Measurements from ENCODE around the gene CCDC24. TPM values are rescaled to one million over a fixed set of nuclear protein-coding genes. Genes with fewer than 3 reads are reported as not detected.

The CCDC24 gene
- total and polyA plus RNA-seq, 10 donors: 3.3 to 25.9 (median 5.6) TPM

GRCh38 chr1:43969746-43970466 is 21.5 kb upstream of the CCDC24 start, which contains the start of gene DPH2:
DPH2 (plus strand) TSS chr1:43970010; CDS start chr1:43970176, 166 bp downstream.
- Histone ChIP-seq H3K4me3 (peak within 1 kb of the TSS; percentile 78 to 97 (median 95)), H3K9me3 (no peaks in the 10 kb centered on the region), H3K4me1 (peaks cover 15 to 41% (median 28%) of the 10 kb centered on the region in 6 donors), H3K27me3 (replicated peaks in 1 of 7) (no peaks in the 10 kb centered on the region), H3K27ac (peak within 1 kb of the TSS in 6 of 8 donors; percentile 27 to 77 (median 59)), H3K36me3 (peaks cover 0 to 52% (median 12%) of the 10 kb centered on the region in 6 donors)
- intact Hi-C loops (cut with DNase I; ENCODE audit: low total_unique reads): no loop called here
- DNase-seq: peak; percentile 99
- TF ChIP-seq POLR2AphosphoS5 (IDR thresholded peaks at IDR 0.05) (peak; percentile 61 to 72 (median 66)), CTCF (IDR thresholded peaks at IDR 0.05 in 8 of 11, conservative IDR thresholded peaks at IDR 0.05 in 3 of 11) (peak in 6 of 11 experiments; percentile 11 to 34 (median 19)), POLR2A (IDR thresholded peaks at IDR 0.05) (no peak)
- WGBS, 5 donors: 0 to 1% (median 0%) methylated on average over 28 to 47 of the region's 47 CpGs

GRCh38 chr1:43970502-43970901 is 20.9 kb upstream of the CCDC24 start:
- Histone ChIP-seq H3K27ac (peak overlapping the region in 5 of 8 donors; percentile 27 to 77 (median 66)), H3K9me3 (no peaks in the 10 kb centered on the region), H3K4me3 (peak overlapping the region; percentile 78 to 97 (median 95)), H3K27me3 (replicated peaks in 1 of 7) (no peaks in the 10 kb centered on the region), H3K4me1 (peaks cover 16 to 45% (median 31%) of the 10 kb centered on the region in 6 donors), H3K36me3 (peaks cover 0 to 48% (median 12%) of the 10 kb centered on the region in 6 donors)
- intact Hi-C loops (cut with DNase I; ENCODE audit: low total_unique reads): no loop called here
- 50 to 73% (median 57%) methylated on average over 3 to 5 of the region's 5 CpGs for WGBS, 5 donors
- no peak for DNase-seq
- no peak for TF ChIP-seq POLR2A (IDR thresholded peaks at IDR 0.05)
- TF ChIP-seq POLR2AphosphoS5 (IDR thresholded peaks at IDR 0.05): no peak
- no peak for TF ChIP-seq CTCF (IDR thresholded peaks at IDR 0.05 in 8 of 11, conservative IDR thresholded peaks at IDR 0.05 in 3 of 11)

GRCh38 chr1:43970911-43971310 is 20.5 kb upstream of the CCDC24 start:
- Histone ChIP-seq H3K4me1 (peaks cover 21 to 49% (median 35%) of the 10 kb centered on the region in 6 donors), H3K27ac (no peak overlapping the region), H3K27me3 (replicated peaks in 1 of 7) (no peaks in the 10 kb centered on the region), H3K9me3 (no peaks in the 10 kb centered on the region), H3K4me3 (peak overlapping the region in 7 of 8 donors; percentile 78 to 97 (median 95)), H3K36me3 (peaks cover 0 to 47% (median 12%) of the 10 kb centered on the region in 6 donors)
- DNase-seq: no peak
- TF ChIP-seq CTCF (IDR thresholded peaks at IDR 0.05 in 8 of 11, conservative IDR thresholded peaks at IDR 0.05 in 3 of 11) (no peak), POLR2AphosphoS5 (IDR thresholded peaks at IDR 0.05) (no peak), POLR2A (IDR thresholded peaks at IDR 0.05) (no peak)
- WGBS, 5 donors: 83 to 93% (median 88%) methylated on average over 9 of the region's 9 CpGs
- intact Hi-C loops (cut with DNase I; ENCODE audit: low total_unique reads): no loop called here

- H3K27ac ChIP-seq: no peak overlapping the region
- intact Hi-C loops (cut with DNase I; ENCODE audit: low total_unique reads): no loop called here
- WGBS, 5 donors: 95 to 97% (median 95%) methylated on average over 12 to 17 of the region's 17 CpGs
- no peaks in the 10 kb centered on the region for H3K27me3 ChIP-seq (replicated peaks in 1 of 7)
- H3K9me3 ChIP-seq: no peaks in the 10 kb centered on the region
- no peak for TF ChIP-seq CTCF (IDR thresholded peaks at IDR 0.05 in 8 of 11, conservative IDR thresholded peaks at IDR 0.05 in 3 of 11)
- no peak for TF ChIP-seq POLR2A (IDR thresholded peaks at IDR 0.05)
- TF ChIP-seq POLR2AphosphoS5 (IDR thresholded peaks at IDR 0.05): no peak
- peak; percentile 83 for DNase-seq
- peaks cover 26 to 54% (median 40%) of the 10 kb centered on the region in 6 donors for H3K4me1 ChIP-seq
- H3K36me3 ChIP-seq: peaks cover 0 to 47% (median 15%) of the 10 kb centered on the region in 6 donors
- peak overlapping the region in 1 of 8 donors; percentile 97 for H3K4me3 ChIP-seq
Observed at GRCh38 chr1:43971336-43971980, 19.9 kb upstream of the CCDC24 start.
